ENCODE data around the gene RAI1.

Gene RAI1

GRCh38 chr17:17820046-17820445 is 138.8 kb downstream of the RAI1 start:
- no peak for DNase-seq

GRCh38 chr17:17820463-17821158 is 139.4 kb downstream of the RAI1 start:
- no peak for DNase-seq

GRCh38 chr17:17822189-17822588 is 140.9 kb downstream of the RAI1 start:
- DNase-seq = peak; percentile 84

GRCh38 chr17:17822616-17823015 is 141.4 kb downstream of the RAI1 start:
- DNase-seq = peak; percentile 51

GRCh38 chr17:17823433-17824118 is 142.3 kb downstream of the RAI1 start:
- peak; percentile 98 for DNase-seq

GRCh38 chr17:17824119-17824782 is 143.0 kb downstream of the RAI1 start:
- peak; percentile 47 for DNase-seq

- DNase-seq = peak; percentile 40
Measured at GRCh38 chr17:17824783-17825614, 143.7 kb downstream of the RAI1 start.

- no peak for DNase-seq
Measured at GRCh38 chr17:17826342-17826713, 145.1 kb downstream of the RAI1 start.

- no peak for DNase-seq
Measured at GRCh38 chr17:17826942-17827785, 145.9 kb downstream of the RAI1 start.

GRCh38 chr17:17827826-17828621 is 146.8 kb downstream of the RAI1 start:
- DNase-seq = no peak

GRCh38 chr17:17830269-17830567 is 149.0 kb downstream of the RAI1 start:
- DNase-seq = no peak

- DNase-seq = no peak
Measured at GRCh38 chr17:17830740-17831207, 149.5 kb downstream of the RAI1 start.

GRCh38 chr17:17831208-17832031 is 150.2 kb downstream of the RAI1 start:
- DNase-seq = no peak

GRCh38 chr17:17832032-17832363 is 150.7 kb downstream of the RAI1 start:
- DNase-seq = no peak

GRCh38 chr17:17833658-17834357 is 152.6 kb downstream of the RAI1 start:
- no peak for DNase-seq

GRCh38 chr17:17834974-17835373 is 153.7 kb downstream of the RAI1 start:
- no peak for DNase-seq

GRCh38 chr17:17835415-17836249 is 154.4 kb downstream of the RAI1 start:
- no peak for DNase-seq

GRCh38 chr17:17836250-17836817 is 155.1 kb downstream of the RAI1 start:
- peak; percentile 100 for DNase-seq

Data from RPMI8226 (cell line).